ENCODE data around the gene TMBIM6.
"Not testable (repeated sequence)": the region's sequence is repeated elsewhere in the genome, so short reads cannot be mapped to it uniquely, and the experiment has no call there.

Gene TMBIM6

DNA sequence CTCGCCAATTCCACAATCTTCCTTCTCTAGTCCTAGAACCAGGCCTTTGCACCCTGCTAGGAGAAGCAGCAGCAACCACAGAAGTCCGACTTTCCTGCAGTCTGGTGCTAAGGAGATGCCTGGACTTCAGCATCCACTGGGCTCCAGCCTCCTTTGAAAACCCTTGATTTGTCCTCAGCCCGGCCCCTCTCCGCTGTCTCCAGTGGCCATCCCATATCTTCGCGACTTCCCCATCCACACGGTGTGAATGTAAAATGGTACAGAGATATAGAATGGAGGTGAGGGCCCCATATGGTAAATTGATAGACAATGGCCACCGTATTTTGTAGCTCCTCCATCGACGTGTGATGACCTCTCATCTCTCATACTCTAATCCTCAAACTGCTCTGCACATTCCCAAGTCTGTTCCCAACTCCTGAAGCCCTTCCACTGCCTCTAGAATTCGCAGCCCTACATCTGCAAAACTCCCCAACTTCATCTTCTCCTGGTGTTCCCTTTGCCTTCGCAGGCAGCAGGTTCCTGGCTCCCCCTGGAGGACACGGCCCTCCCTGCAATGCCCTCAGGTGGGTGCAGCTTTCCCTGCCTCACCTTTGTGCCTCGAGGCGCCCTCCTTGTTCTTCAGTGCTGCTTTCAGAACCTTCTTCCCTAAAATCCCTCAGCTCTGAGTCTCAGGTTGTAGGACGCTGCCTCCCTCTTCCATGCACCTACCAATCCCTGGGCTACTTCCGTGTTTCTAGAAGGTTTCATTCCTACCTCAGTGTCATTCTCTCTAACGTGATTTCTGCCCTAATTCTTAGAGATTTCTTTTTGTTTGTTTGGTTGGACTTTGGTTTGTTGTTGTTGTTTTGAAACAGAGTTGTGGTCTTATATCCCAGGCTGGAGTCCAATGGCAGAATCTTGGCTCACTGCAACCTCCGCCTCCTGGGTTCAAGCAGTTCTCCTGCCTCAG lies 36.7 kb downstream of the TMBIM6 start:
- DNase-seq: peak; percentile 78

GRCh38 chr12:49779581-49779980 lies 38.2 kb downstream of the TMBIM6 start:
- DNase-seq: no peak

- DNase-seq: not testable (repeated sequence)
Measured at GRCh38 chr12:49780914-49781313, 39.6 kb downstream of the TMBIM6 start.

DNA sequence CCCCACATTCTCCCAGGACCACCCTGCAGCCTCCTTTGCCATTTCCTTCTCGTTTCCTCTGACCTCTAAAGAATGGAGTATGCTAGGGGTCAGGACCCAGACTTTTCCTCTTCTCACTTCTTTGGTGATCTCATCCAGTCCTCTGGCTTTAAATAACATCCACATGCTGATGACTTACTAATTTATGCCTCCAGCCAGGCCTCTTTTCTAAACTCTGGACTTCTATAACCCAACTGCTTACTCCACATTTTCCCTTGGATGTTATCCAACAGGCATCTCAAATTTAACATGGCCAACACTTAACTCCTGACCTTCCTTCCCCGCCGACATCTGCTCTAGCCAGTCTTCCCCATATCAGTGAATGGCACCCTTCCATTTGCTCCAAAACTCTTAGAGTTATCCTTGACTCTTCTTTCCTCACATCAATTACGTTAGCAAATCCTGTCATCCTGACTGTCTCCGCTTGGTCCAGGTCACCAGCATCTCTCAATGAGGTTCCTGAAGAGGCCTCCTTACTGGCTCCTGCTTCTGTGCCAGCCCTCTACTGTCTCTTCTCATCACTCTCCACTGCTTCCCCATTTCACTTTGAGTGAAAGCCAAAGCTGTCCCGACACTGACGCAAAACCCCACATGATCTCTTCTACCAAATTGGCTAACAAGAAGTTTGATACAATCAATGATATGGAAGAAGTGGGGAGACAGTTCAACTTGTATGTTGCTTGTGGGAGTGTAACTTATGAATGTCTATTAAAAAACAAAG lies 42.7 kb downstream of the TMBIM6 start:
- DNase-seq: no peak

- DNase-seq: no peak
Measured at GRCh38 chr12:49784756-49785409, 43.5 kb downstream of the TMBIM6 start.

DNA sequence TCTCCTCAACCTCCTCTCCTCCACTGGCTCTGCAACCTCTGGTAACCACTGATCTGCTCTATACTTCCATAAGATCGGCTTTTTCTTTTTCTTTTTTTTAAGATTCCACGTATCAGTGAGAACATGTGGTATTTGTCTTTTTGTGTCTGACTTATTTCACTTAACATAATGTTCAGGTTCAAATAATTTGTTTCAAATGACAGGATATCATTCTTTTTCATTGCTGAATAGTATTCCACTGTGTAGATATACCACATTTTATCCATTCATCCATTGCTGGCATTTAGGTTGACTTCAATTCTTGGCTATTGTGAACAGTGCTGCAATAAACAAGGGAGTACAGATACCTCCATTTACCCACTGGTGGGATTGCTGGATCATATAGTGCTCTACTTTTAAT lies 46.3 kb downstream of the TMBIM6 start:
- DNase-seq: no peak

DNA sequence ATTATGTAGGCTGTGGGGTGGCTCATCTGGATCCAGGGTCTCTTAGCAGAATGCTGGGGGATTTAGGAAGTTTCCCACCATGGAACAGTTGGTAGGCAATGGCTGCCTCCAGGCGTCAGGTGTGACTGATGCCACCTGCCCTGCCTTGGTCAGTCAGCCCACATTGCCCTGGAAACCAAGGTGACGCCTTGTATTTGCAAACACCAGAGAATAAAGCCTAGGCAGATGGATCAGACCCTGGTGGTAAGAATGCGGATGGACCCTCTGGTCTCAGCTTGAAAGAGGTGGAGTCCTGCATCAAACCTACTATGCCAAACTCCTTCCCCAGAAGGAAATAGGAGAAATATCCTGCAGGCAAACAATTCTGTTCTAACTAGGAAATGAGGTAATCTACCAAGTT lies 48.6 kb downstream of the TMBIM6 start:
- no peak for DNase-seq

DNA sequence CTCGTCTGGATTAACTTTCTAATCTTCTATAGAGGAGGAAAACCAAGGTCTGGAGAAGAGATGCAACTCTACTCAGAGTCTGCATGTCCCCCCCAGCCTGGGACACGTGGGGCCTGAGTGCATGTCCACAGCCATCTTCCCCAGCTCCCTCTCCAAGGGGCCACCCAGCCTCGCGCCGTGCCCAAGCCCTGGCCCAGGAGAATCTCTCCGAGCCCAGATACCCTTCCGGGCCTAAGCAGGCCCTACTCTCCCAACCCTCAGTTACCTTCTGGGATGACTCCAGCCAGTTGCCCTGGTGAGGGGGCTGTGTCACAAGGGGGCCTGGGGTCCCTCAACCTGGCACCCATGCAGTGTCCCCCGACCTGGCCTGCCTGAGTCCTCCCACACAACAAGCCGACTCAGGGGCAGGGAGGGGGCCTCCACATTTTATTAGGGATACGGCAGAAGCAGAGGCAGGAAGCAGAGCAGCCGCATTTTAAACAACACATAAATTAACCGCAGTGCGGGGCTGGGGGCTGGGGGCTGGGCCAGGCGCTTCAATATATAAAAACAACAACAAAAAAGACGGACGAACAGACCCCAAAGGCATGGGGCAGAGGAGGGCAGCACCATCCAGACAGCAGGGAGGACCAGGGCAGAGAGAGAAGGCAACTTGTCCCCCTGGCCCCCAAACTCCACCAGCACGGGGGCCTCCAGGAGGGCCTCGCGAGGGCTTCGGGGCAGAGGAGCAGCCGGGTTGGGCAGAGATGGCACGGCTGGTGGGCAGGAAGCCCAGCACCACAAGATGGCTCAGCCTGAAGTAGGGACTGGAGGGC lies 49.6 kb downstream of the TMBIM6 start:
- no peak for DNase-seq

DNA sequence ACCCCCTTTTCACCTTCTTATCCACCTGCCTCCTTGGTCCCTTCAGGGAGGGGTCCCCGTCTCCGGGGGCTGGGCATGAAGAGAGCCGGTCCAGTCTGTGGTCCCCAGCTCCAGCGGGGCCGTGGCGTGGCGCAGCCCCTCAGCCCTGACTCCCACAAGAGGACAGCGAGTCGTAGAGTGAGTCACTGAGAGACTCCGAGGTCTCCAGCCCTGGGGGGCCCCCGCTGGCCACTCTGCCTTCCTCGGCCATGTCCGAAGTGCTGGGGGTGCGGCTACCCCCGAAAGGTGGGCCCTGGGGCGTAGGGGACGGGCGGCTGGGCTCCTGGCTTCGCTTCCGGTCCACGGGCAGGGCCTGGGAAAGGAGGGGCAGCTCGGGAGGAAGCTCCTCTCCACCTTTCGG lies 50.3 kb downstream of the TMBIM6 start:
- DNase-seq: no peak

DNA sequence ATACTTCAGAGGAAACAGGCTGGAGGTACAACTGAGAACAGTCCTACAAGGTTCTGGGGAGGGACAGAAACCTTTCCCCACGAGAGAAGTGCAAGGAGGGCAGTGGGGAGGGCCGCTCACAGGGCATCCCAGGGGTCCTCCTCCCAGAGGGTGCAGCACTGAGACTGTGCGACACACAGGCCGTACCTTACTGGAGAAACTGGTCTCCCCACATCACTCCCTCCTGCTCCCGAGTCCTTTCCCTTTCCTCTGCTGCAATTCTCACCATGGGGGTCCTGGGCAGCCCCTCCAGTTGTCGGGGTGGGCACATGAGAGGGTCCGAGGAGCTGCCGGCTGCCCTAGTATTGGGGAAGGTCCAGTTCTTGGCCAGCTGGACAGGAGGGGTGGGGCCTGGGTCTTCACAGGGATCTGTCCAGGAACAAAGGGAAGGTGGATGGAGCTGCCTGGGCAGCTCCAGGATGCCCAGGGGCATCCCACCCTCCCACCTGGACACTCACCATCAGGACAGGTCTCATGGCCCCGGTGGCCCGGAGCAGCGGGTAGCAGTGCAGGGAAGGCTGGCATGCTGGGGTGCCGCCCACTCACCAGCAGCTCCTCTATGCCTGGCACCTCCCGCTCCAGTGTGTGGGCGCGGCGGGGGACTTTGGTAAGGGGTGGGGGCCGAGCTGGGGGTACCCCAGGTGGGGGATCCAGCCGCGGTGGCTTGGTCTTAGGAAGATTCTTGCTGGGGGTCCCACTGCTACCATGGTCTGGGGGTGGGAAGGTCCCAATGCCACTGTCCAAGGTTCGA lies 51.0 kb downstream of the TMBIM6 start:
- DNase-seq: no peak

GRCh38 chr12:49792976-49793580 lies 51.7 kb downstream of the TMBIM6 start:
- DNase-seq: no peak

GRCh38 chr12:49793620-49794019 lies 52.3 kb downstream of the TMBIM6 start:
- no peak for DNase-seq

DNA sequence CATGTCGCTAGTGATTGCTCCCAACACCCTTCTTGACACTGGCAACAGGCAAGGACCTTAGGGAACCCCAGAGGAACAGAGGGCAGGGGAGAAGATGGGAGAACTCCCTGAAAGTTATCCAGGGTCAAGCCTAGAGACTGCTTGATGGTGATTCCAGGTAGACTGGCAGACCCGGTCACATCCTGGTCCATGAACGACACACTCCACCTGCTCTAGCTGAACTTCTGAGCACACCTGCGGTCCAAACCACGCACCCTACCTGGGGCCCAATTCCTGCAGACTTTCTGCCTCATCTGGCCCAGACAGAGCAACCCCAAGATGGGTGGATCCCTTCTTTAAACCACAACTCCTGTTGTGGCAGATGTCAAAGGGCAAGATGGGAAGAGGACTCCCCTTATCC lies 52.7 kb downstream of the TMBIM6 start:
- no peak for DNase-seq

DNA sequence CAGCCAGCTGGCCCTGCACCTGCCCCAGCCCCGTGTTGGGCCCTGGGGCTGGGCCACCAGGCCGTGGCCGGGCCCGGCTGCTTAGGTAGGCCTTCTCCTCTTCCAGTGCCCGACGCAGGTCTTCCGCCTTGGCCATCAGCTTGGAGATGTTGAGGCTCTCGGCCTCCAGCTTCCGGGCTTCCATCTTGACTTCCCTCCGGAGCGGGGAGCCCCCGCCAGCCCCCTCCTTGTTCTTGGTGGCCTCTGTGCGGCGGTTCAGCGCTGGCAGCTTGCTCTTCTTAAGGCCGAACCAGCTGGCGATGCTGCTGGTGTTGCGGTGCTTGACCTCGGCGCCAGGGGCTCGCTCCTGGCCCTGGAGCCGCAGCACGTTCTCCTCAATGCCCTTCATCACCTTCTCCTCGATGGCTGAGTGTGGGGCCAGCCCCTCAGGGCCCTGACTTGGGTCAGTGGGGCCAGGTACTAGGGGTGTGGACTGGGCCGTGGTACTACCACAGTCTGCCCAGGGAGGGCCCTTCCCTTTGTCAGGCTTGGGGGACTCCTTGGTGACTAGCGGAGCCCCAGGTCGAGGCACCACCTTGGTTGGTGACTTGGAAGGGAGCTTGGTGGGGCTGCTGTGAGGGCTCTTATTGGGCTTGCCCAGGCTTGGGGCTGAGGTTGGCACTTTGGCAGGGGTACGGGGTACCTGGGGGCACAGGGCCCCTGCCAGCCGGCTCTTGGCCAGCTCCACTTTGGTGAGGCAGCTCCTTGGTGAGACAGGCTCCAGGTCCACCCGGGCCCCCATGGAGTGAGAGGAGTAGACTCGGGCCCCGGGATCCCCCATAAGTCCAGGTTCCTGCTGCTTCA lies 53.7 kb downstream of the TMBIM6 start:
- DNase-seq: no peak

DNA sequence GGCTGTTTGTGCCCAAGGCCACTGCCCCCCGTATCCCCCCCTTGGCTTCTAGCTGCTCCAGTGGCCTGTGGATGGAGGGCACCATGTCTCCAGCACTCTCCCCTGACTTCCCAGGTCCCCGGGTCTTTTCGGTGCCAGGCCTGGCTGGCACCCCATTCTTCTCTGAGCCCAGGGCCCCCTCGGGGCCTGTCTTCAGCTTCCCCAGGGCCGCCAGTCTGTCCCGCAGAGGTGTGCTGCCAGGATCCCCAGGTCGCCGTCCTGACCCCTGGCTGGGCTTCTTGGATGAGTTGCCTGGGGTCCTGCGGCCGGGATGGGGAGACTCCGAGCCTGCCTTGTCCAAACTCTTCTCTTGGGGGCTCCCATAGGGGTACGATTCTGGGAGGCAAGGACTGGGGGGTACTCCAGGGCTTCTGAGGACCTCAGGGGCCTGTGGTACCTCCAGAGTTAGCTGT lies 54.3 kb downstream of the TMBIM6 start:
- no peak for DNase-seq

DNA sequence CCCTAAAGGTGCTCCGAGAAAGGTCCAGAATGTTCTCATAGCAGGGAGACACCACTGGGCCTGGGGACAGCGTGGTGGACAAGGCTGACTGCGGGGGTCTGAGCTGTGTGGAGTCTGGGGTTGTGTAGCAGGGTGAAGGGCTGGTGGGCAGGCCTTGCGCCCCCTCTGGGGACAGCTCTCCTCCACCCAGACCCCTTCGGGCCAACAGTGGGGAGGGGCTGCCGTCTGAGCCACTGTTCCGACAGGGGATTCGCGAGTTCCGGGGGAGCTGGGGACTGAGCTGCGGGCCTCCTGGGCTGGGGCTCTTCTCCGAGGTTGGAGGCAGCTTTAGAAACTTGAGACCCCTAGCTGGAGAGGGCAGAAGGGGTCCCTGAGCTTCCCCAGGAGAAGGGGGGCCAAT lies 54.8 kb downstream of the TMBIM6 start:
- DNase-seq: no peak

DNA sequence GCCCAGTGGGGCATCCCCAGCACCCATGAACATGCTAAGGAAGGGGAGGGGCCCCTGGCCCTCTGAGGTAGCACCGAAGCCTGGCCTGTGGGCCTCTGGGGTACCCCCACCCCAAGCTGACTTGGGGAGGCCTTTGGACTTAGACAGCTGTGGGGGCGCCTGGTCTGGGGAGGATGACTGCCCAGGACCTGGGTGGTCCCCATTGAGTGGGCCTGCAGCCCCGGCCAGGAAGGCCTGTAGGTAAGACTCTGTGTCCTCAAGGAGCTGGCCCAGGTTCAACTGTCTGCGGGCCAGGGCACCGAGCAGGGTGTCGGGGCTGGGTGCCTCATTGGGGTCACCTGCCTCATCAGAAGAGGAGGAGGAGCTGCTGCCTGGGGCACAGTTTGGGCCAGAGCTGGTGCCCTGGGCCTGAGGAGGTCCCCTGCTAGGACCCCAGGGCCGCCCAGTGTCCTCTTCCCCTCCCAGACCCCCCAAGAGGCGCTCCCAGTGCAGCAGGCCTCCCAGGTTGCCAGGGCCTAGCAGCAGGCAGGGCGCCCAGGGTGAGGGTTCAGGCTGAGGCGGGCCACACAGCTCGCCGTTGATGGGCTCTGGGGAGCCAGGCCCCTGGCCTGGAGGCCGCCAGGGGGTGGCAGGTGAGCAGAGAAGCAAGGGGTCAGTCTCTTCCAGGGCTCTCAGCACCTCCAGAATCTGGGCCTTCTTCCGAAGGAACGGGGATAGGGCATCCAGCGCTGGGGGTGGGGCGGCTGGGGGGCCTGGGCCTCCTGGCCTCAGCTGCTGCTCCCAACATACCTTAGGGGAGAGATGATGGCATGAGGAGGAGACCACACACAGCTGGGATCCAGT lies 55.5 kb downstream of the TMBIM6 start:
- DNase-seq: no peak

GRCh38 chr12:49797449-49797776 lies 56.1 kb downstream of the TMBIM6 start:
- DNase-seq: no peak

DNA sequence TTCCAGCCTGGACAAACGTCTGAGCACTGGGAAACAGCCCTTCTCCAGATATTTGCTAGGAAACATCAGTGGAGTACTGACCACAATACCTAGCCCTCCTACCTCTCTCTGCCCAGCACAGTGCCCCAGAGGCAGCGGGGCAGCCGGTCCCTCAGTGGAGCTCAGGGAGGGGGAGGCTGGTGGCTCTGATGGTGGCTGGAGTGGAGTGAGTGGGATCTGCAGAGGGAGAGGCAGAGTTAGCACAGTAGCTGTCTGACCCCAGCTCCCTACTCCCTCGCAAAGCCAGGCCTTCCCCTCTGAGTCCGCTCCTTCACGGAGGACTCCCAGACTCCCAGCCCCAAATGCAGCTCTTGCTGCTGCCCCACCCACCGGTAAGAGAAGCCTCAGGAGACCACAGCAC lies 56.9 kb downstream of the TMBIM6 start:
- no peak for DNase-seq

GRCh38 chr12:49798934-49799333 lies 57.6 kb downstream of the TMBIM6 start:
- DNase-seq: no peak

Data from activated gamma-delta T cell treated with Interleukin-2 at 50 U/mL for 16 hours (primary cell).